K562 (cell line): Measurements from ENCODE around the gene RFNG. TPM values are rescaled to one million over a fixed set of nuclear protein-coding genes. Genes with fewer than 3 reads are reported as not detected.

Experiments
- ATAC-seq: fragments of 200-7000 bp; cut with Tn5 transposase; 3 replicates; pipeline ENCODE4 v1.9.1; 2020; ENCODE audit warnings: moderate library complexity
- BruUV-seq: library from RNA; stranded (reverse); fragments of 400-500 nt; replicated peaks from 2 replicates; lab custom pipeline; 2021; lab: Mats Ljungman, UMichigan
- CTCF ChIA-PET: fragments of 300-600 bp; formaldehyde crosslinking; extraction: SDS; loops from one replicate; lab custom pipeline; 2021; ENCODE audit warnings: low intra/inter-chr PET ratio; lab: Yijun Ruan, JAX
- POLR2A ChIA-PET: fragments of 300-600, 350-650 bp; sonication (Branson Sonifier 250); formaldehyde crosslinking; extraction: SDS; loops from one replicate; lab custom pipeline; 2021; ENCODE audit warnings: antibody characterized with exemption, inconsistent platforms; lab: Yijun Ruan, JAX
- DNase-seq, 4 experiments: peaks; one replicate each; pipeline versions ENCODE4 v3.0.0 to v3.0.0-alpha.2; 2011 to 2018; ENCODE audit warnings: low spot score in 3 of 4, mixed read lengths in 3 of 4; ENCODE audit errors: extremely low read depth in 1 of 4
- FAIRE-seq: peaks from 2 replicates; lab custom pipeline; 2011; peaks lifted over from hg19 to GRCh38; lab: Jason Lieb, UNC
- H2AFZ ChIP-seq: 2 replicates; pipeline ENCODE4 v1.6.0; 2011; ENCODE audit warnings: low read depth, low read length, control low read depth, inconsistent platforms
- H3K27ac ChIP-seq: fragments of 200-600 bp; 3 replicates; pipeline ENCODE4 v1.8.0; 2011; ENCODE audit warnings: low read depth, mild to moderate bottlenecking, control low read depth, inconsistent platforms, low read length, moderate library complexity, mixed read lengths; ENCODE audit errors: extremely low read depth
- H3K27me3 ChIP-seq, 2 experiments: fragments of 300-600 bp in 1 of 2; 2 replicates in 1 of 2; 3 replicates in 1 of 2; pipeline versions ENCODE4 v1.6.0 to v1.8.0; 2011; ENCODE audit warnings: inconsistent platforms in 2 of 2, low read length in 2 of 2, mild to moderate bottlenecking in 1 of 2, mixed read lengths in 1 of 2, moderate library complexity in 1 of 2; ENCODE audit not compliant: control insufficient read depth in 2 of 2, insufficient read depth in 2 of 2
- H3K36me3 ChIP-seq: fragments of 300-600 bp; 3 replicates; pipeline ENCODE4 v1.8.0; 2011; ENCODE audit warnings: mild to moderate bottlenecking, low read length, inconsistent platforms; ENCODE audit not compliant: control insufficient read depth, insufficient read depth
- H3K4me1 ChIP-seq, 2 experiments: fragments of 200-600 bp in 1 of 2; replicated peaks in 1 of 2; 2 replicates in 1 of 2; 3 replicates in 1 of 2; pipeline versions ENCODE4 v1.5.1 to v1.8.0; 2011; ENCODE audit warnings: inconsistent platforms in 2 of 2, low read length in 2 of 2, mild to moderate bottlenecking in 1 of 2, mixed read lengths in 1 of 2, moderate library complexity in 1 of 2; ENCODE audit not compliant: control insufficient read depth in 2 of 2, insufficient read depth in 2 of 2
- H3K4me2 ChIP-seq: 2 replicates; pipeline ENCODE4 v1.6.1; 2011; ENCODE audit warnings: low read length, control low read depth, inconsistent platforms, mixed read lengths; ENCODE audit not compliant: insufficient read depth
- H3K4me3 ChIP-seq: fragments of 200-600 bp; sonication (generic), shearing (Covaris generic); 2 replicates; pipeline ENCODE4 v1.5.1; 2016; ENCODE audit warnings: control low read depth, inconsistent platforms
- H3K79me2 ChIP-seq: fragments of 200-600 bp; 3 replicates; pipeline ENCODE4 v1.8.0; 2011; ENCODE audit warnings: low read length, inconsistent platforms; ENCODE audit not compliant: control insufficient read depth, insufficient read depth
- H3K9ac ChIP-seq, 2 experiments: 2 replicates each; pipeline versions ENCODE4 v1.6.0 to v1.6.1; 2011; ENCODE audit warnings: low read depth in 2 of 2, low read length in 2 of 2, control low read depth in 1 of 2, inconsistent platforms in 1 of 2, mild to moderate bottlenecking in 1 of 2, mixed read lengths in 1 of 2; ENCODE audit not compliant: insufficient read depth in 1 of 2
- H3K9me1 ChIP-seq: one replicate; pipeline ENCODE4 v1.6.0; 2011; ENCODE audit warnings: inconsistent platforms, mild to moderate bottlenecking, low read length, moderate library complexity; ENCODE audit not compliant: control insufficient read depth, insufficient read depth
- H3K9me3 ChIP-seq: replicated peaks from 2 replicates; pipeline ENCODE4 v1.5.1; 2011; ENCODE audit warnings: low read depth, low read length, inconsistent platforms; ENCODE audit not compliant: control insufficient read depth, insufficient read depth
- H4K20me1 ChIP-seq: replicated peaks from 2 replicates; pipeline ENCODE4 v1.6.1; 2011; ENCODE audit warnings: low read length, inconsistent platforms, mixed read lengths; ENCODE audit not compliant: control insufficient read depth, insufficient read depth
- CREB1 ChIP-seq, 2 experiments: sonication (generic) in 1 of 2; formaldehyde crosslinking in 1 of 2; IDR thresholded peaks; 2 replicates each; pipeline versions ENCODE4 v1.6.1 to v1.8.0; 2012 to 2022; ENCODE audit warnings: inconsistent platforms in 1 of 2, mild to moderate bottlenecking in 1 of 2, missing genetic modification reagents in 1 of 2, moderate library complexity in 1 of 2
- DIDO1 ChIP-seq: fragments of 450-650 bp; IDR thresholded peaks from 2 replicates; pipeline ENCODE4 v1.6.1; 2016; ENCODE audit warnings: low read depth, missing biosample characterization, missing genetic modification characterization
- KDM5B ChIP-seq: fragments of 200-600 bp; sonication (generic); IDR thresholded peaks from 2 replicates; pipeline ENCODE4 v1.6.1; 2012; ENCODE audit warnings: low read depth, mild to moderate bottlenecking, moderate library complexity, low read length, control low read depth, inconsistent platforms; ENCODE audit not compliant: insufficient replicate concordance
- L3MBTL2 ChIP-seq: fragments of 450-650 bp; IDR thresholded peaks from 2 replicates; pipeline ENCODE4 v1.6.1; 2016; ENCODE audit warnings: mild to moderate bottlenecking, moderate library complexity
- LCOR ChIP-seq: sonication (generic); formaldehyde crosslinking; IDR thresholded peaks from 2 replicates; pipeline ENCODE4 v1.8.0; 2022; ENCODE audit warnings: mild to moderate bottlenecking, missing genetic modification reagents
- MYNN ChIP-seq, 2 experiments: sonication (generic); formaldehyde crosslinking in 1 of 2; IDR thresholded peaks; 2 replicates each; pipeline versions ENCODE4 v1.5.0 to v1.6.1; 2016 to 2020; ENCODE audit warnings: antibody characterized with exemption in 1 of 2, missing genetic modification reagents in 1 of 2
- NBN ChIP-seq: fragments of 450-650 bp; IDR thresholded peaks from 2 replicates; pipeline ENCODE4 v1.6.1; 2016; ENCODE audit warnings: low read depth, mild to moderate bottlenecking
- NR3C1 ChIP-seq: sonication (generic); formaldehyde crosslinking; IDR thresholded peaks from 2 replicates; pipeline ENCODE4 v1.8.1; 2022; ENCODE audit warnings: missing genetic modification reagents
- NUFIP1 ChIP-seq: fragments of 450-650 bp; IDR thresholded peaks from 2 replicates; pipeline ENCODE4 v1.6.1; 2018; ENCODE audit not compliant: partially characterized antibody
- RHOXF2B ChIP-seq: fragments of 250-450 bp; sonication (Bioruptor Pico); conservative IDR thresholded peaks from 2 replicates; pipeline ENCODE4 v1.5.1; 2021
- SRF ChIP-seq, 2 experiments: fragments of 250-450, 450-650 bp in 1 of 2; sonication (Bioruptor Pico) in 1 of 2; sonication (generic) in 1 of 2; formaldehyde crosslinking; IDR thresholded peaks; 2 replicates each; pipeline versions ENCODE4 v1.5.0 to v1.5.1; 2020 to 2022; ENCODE audit warnings: mild to moderate bottlenecking in 1 of 2, missing genetic modification reagents in 1 of 2
- TRIM24 ChIP-seq, 2 experiments: fragments of 450-650 bp; IDR thresholded peaks; 2 replicates each; pipeline ENCODE4 v1.6.1; 2016
- YBX1 ChIP-seq: fragments of 450-650 bp; IDR thresholded peaks from 2 replicates; pipeline ENCODE4 v1.7.1; 2016; ENCODE audit warnings: mild to moderate bottlenecking
- ZNF76 ChIP-seq: fragments of 250-450 bp; sonication (Bioruptor Pico); IDR thresholded peaks from 2 replicates; pipeline ENCODE4 v1.4.0; 2020; ENCODE audit warnings: mild to moderate bottlenecking, moderate library complexity, borderline replicate concordance
- WGBS: fragments of 100-300 bp; shearing (Covaris generic); methylation state at CpG from one replicate; pipeline ENCODE4 v1.1.6; 2016; ENCODE audit warnings: low coverage, mixed read lengths; ENCODE audit not compliant: insufficient coverage; ENCODE audit errors: missing lambda C conversion rate; 5-methylcytosine and 5-hydroxymethylcytosine counted together
- in situ Hi-C: fragments of 300-500 bp; cut with MboI; formaldehyde crosslinking; loops from 4 replicates; pipeline ENCODE4 v1.15.0; 2018; ENCODE audit warnings: inconsistent platforms, mixed read lengths
- intact Hi-C: fragments of 100-400 bp; cut with micrococcal nuclease; formaldehyde crosslinking; loops from 2 replicates; pipeline ENCODE4 v1.14.2; 2022
- polyA plus RNA-seq, 8 experiments: library from polyadenylated mRNA; depleted of rRNA in 4 of 8; stranded (reverse) in 5 of 8; unstranded in 3 of 8; fragments of >200 nt; fragmentation: Nextera tagmentation in 2 of 8; fragmentation: Illumina TruSeq in 1 of 8; extraction: Ambion mirVana in 2 of 8; extraction: Trizol in 1 of 8; gene quantifications; 2 replicates each; pipeline versions ENCODE4 v1.2.1 to v1.2.3, GENCODE V29; 2011 to 2014; ENCODE audit warnings: inconsistent platforms in 1 of 8, missing spikeins in 1 of 8
- total RNA-seq, 7 experiments: library from RNA; depleted of rRNA in 6 of 7; stranded (reverse); fragments of >200 nt in 6 of 7; fragmentation: Illumina TruSeq in 2 of 7; extraction: Trizol in 2 of 7; gene quantifications; 2 replicates each; pipeline versions ENCODE4 v1.2.1 to v1.2.3, GENCODE V29; 2011 to 2021; ENCODE audit warnings: low replicate concordance in 1 of 7

Gene RFNG
- total and polyA plus RNA-seq, 9 of the 15 experiments (the other 6 are each of a cell fraction or from before 2014, with no cell fraction given), result 0.32 to 32.8 (median 9.5) TPM

DNA sequence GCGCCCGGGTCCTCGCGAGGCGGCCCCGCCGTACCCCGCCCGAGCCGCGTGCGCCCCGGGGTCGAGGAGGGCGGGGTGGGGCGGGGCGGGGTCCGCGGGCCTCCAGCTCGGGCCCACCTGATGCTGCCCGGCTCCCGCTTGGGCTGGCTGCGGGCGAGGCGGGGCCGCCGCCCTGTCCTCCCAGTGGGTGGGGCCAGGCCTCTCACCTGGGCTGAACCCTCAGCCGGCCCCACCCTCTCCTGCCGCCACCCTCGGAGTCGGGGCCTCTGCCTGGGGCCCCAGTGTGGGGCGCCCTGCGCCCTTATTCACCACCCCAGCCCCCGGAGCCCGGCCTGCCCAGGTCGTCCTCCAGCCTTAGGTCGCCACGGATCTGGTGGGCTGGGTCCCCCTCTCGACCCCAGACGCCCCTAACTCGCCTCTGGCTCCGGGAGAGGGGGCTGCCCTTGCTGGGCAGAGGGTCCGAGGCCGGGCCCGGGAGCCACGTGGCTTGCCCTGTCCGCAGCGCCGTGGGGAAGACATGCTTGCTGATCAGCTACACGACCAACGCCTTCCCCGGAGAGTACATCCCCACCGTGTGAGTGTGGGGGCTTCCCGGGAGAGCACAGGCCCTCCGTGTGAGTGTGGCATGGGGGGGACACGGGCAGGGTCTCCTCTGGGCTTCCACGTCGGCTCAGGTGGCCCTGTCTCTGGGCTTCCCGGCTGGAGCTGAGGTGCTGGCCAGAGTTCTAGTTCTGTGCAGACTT, 19.6 kb downstream of the RFNG start (continued):
- TF ChIP-seq SRF (CRISPR knock-in tag; IDR thresholded peaks at IDR 0.05), result peak in 1 of 2 experiments; percentile 34; a peak in 1 of 4 replicates
- TF ChIP-seq KDM5B, result peak; percentile 52
- no peak for TF ChIP-seq LCOR (CRISPR knock-in tag)
- TF ChIP-seq L3MBTL2, result peak; percentile 84
- 0 out of 2 replicates have a peak, but pooled peaks have one; percentile 39 for TF ChIP-seq MYNN (IDR thresholded peaks at IDR 0.05)
- no peak for TF ChIP-seq MYNN (CRISPR knock-in tag; IDR thresholded peaks at IDR 0.05)
- no peak for TF ChIP-seq DIDO1
- TF ChIP-seq, all 486 proteins: peak for 80

- peak within 1 kb of the TSS; percentile 87 to 97 for H3K9ac ChIP-seq
- no peaks in the 10 kb centered on the region for H3K27me3 ChIP-seq
- DNase-seq, result peak; percentile 51 to 71 (median 63)
- BruUV-seq, result no TSS peak
- FAIRE-seq, result no peak
- ChIA-PET CTCF (interaction anchor here (0.6 to 2.4 kb wide), 5 partner anchors 72 to 750 kb away, joined by 3 to 27 read pairs (median 4); no protein-coding TSS in a partner anchor), POLR2A (interaction anchor here (0.6 to 0.9 kb wide), 4 partner anchors 41 to 240 kb away, joined by 3 to 4 read pairs (median 3); no protein-coding TSS in a partner anchor)
- WGBS, result 0% methylated on average over 8 of the region's 96 CpGs
- H3K4me2 ChIP-seq, result peak within 1 kb of the TSS; percentile 90
- H3K4me1 ChIP-seq, result peaks cover 24 to 87% of the 10 kb centered on the region in 2 experiments
- peak within 1 kb of the TSS; percentile 92 for H2AFZ ChIP-seq
- H3K79me2 ChIP-seq, result peaks cover 31% of the 10 kb centered on the region
- in situ Hi-C loops (loop anchor here (5.0 kb wide), 1 partner anchor 126 kb away; no protein-coding TSS in a partner anchor), intact Hi-C loops (loop anchor here (1.0 to 10.0 kb wide), 3 partner anchors 8 to 313 kb away; partner anchors contain the start of genes FASN and LRRC45)
- H4K20me1 ChIP-seq, result peaks cover 12% of the 10 kb centered on the region; the same call in 1 of the 2 replicates
- no peaks in the 10 kb centered on the region for H3K9me3 ChIP-seq
- peaks cover 36% of the 10 kb centered on the region; the same call in 2 of the 3 replicates for H3K36me3 ChIP-seq
- peak; percentile 41 for ATAC-seq
- peak within 1 kb of the TSS; percentile 84 for H3K27ac ChIP-seq
- peak within 1 kb of the TSS; percentile 74 for H3K4me3 ChIP-seq
- H3K9me1 ChIP-seq, result peaks cover 6% of the 10 kb centered on the region
- TF ChIP-seq TRIM24 (IDR thresholded peaks at IDR 0.05) (no peak), YBX1 (no peak), NR3C1 (CRISPR knock-in tag) (no peak), NUFIP1 (no peak), ZNF76 (CRISPR knock-in tag) (no peak), NBN (no peak), RHOXF2B (CRISPR knock-in tag) (no peak), CREB1 (IDR thresholded peaks at IDR 0.05) (no peak), CREB1 (CRISPR knock-in tag; IDR thresholded peaks at IDR 0.05) (no peak)
These were observed 20.2 kb downstream of the RFNG start, which contains the start of gene RAC3 for GRCh38 chr17:82031303-82031884. Gene RAC3, plus strand, starts transcription at chr17:82031678. Its CDS starts 84 bp downstream, at chr17:82031762.
